ENCODE data around the gene ABI2. TPM values are rescaled to one million over a fixed set of nuclear protein-coding genes. Genes with fewer than 3 reads are reported as not detected.

The ABI2 gene
- 10 to 100 TPM in 2 of 4 donors, 1 to 10 TPM in 2; 6.2 to 17.0 (median 12.9) TPM for total RNA-seq

- no peaks in the 10 kb centered on the region for H3K27me3 ChIP-seq
- ATAC-seq, result peak; percentile 84 to 87
- peak; percentile 39 to 60 for DNase-seq
- no peaks in the 10 kb centered on the region for H3K36me3 ChIP-seq
- in situ Hi-C loops (cut with MboI; ENCODE audit: low sequenced_read_pairs in 4 of 4) (no loop called here), intact Hi-C loops (cut with DNase I; ENCODE audit: low total_unique reads) (loop anchor here (1.0 kb wide), 1 partner anchor 90 kb away; no protein-coding TSS in a partner anchor)
- H3K27ac ChIP-seq, result peak within 1 kb of the TSS; percentile 64 to 80 (median 76)
- H3K9me3 ChIP-seq, result no peaks in the 10 kb centered on the region
- no peak for TF ChIP-seq CTCF (IDR thresholded peaks at IDR 0.05 in 4 of 5, conservative IDR thresholded peaks at IDR 0.05 in 1 of 5)
- peak; percentile 30 to 50 for TF ChIP-seq POLR2A (IDR thresholded peaks at IDR 0.05)
- H3K4me3 ChIP-seq, result peak within 1 kb of the TSS; percentile 82 to 95 (median 91)
- H3K4me1 ChIP-seq, result peaks cover 6 to 11% of the 10 kb centered on the region in 2 donors
Observed at GRCh38 chr2:203327901-203328759, at the start of gene ABI2. Gene ABI2 (plus strand): TSS chr2:203328394. CDS start chr2:203328515, 121 bp downstream.

GRCh38 chr2:203279288-203279687 lies 48.9 kb upstream of the ABI2 start:
- Histone ChIP-seq H3K4me3 (no peak overlapping the region), H3K4me1 (no peaks in the 10 kb centered on the region), H3K9me3 (no peaks in the 10 kb centered on the region), H3K36me3 (peaks cover 0 to 68% of the 10 kb centered on the region in 2 donors), H3K27me3 (no peaks in the 10 kb centered on the region), H3K27ac (no peak overlapping the region)
- ATAC-seq, result no peak
- no peak for DNase-seq
- no peak for TF ChIP-seq POLR2A (IDR thresholded peaks at IDR 0.05)
- TF ChIP-seq CTCF (IDR thresholded peaks at IDR 0.05 in 4 of 5, conservative IDR thresholded peaks at IDR 0.05 in 1 of 5), result no peak
- in situ Hi-C loops (cut with MboI; ENCODE audit: low sequenced_read_pairs in 4 of 4), result no loop called here
- intact Hi-C loops (cut with DNase I; ENCODE audit: low total_unique reads), result no loop called here

- in situ Hi-C loops (cut with MboI; ENCODE audit: low sequenced_read_pairs in 4 of 4) (no loop called here), intact Hi-C loops (cut with DNase I; ENCODE audit: low total_unique reads) (no loop called here)
- Histone ChIP-seq H3K27ac (no peak overlapping the region), H3K27me3 (no peaks in the 10 kb centered on the region), H3K9me3 (no peaks in the 10 kb centered on the region), H3K4me3 (no peak overlapping the region), H3K36me3 (peaks cover 0 to 64% of the 10 kb centered on the region in 2 donors), H3K4me1 (no peaks in the 10 kb centered on the region)
- no peak for TF ChIP-seq POLR2A (IDR thresholded peaks at IDR 0.05)
- no peak for TF ChIP-seq CTCF (IDR thresholded peaks at IDR 0.05 in 4 of 5, conservative IDR thresholded peaks at IDR 0.05 in 1 of 5)
- ATAC-seq (no peak), DNase-seq (no peak)
Observed at GRCh38 chr2:203280428-203281064, 47.6 kb upstream of the ABI2 start.

GRCh38 chr2:203282101-203282500 lies 46.1 kb upstream of the ABI2 start:
- TF ChIP-seq POLR2A (IDR thresholded peaks at IDR 0.05), result no peak
- TF ChIP-seq CTCF (IDR thresholded peaks at IDR 0.05 in 4 of 5, conservative IDR thresholded peaks at IDR 0.05 in 1 of 5), result no peak
- intact Hi-C loops (cut with DNase I; ENCODE audit: low total_unique reads) (no loop called here), in situ Hi-C loops (cut with MboI; ENCODE audit: low sequenced_read_pairs in 4 of 4) (no loop called here)
- no peak for ATAC-seq
- no peak overlapping the region for H3K4me3 ChIP-seq
- H3K4me1 ChIP-seq, result no peaks in the 10 kb centered on the region
- no peaks in the 10 kb centered on the region for H3K9me3 ChIP-seq
- no peak for DNase-seq
- H3K36me3 ChIP-seq, result peaks cover 0 to 67% of the 10 kb centered on the region in 2 donors
- no peaks in the 10 kb centered on the region for H3K27me3 ChIP-seq
- no peak overlapping the region for H3K27ac ChIP-seq

Data from gastrocnemius medialis (tissue), 4 donors.